HepG2 (cell line): Measurements from ENCODE around the gene IGSF21. TPM values are rescaled to one million over a fixed set of nuclear protein-coding genes. Genes with fewer than 3 reads are reported as not detected.

ENCODE experiments used
- ATAC-seq: fragments of 200-7000 bp; cut with Tn5 transposase; 3 replicates; pipeline ENCODE4 v1.9.1; 2020; ENCODE audit warnings: mild to moderate bottlenecking, moderate library complexity
- BruUV-seq: library from RNA; stranded (reverse); fragments of 400-500 nt; replicated peaks from 2 replicates; lab custom pipeline; 2021; lab: Mats Ljungman, UMichigan
- CTCF ChIA-PET: fragments of 300-600 bp; formaldehyde crosslinking; extraction: SDS; loops from one replicate; lab custom pipeline; 2021; ENCODE audit warnings: low total read pairs, inconsistent platforms, low intra/inter-chr PET ratio; lab: Yijun Ruan, JAX
- POLR2A ChIA-PET: fragments of 350-600 bp; sonication (Branson Sonifier 250); formaldehyde crosslinking; loops from one replicate; lab custom pipeline; 2020; ENCODE audit warnings: antibody characterized with exemption, inconsistent platforms; lab: Yijun Ruan, JAX
- DNase-seq: peaks from one replicate; pipeline ENCODE4 v3.0.0-alpha.2; 2015; ENCODE audit warnings: low spot score
- FAIRE-seq: peaks from 3 replicates; lab custom pipeline; 2011; peaks lifted over from hg19 to GRCh38; lab: Jason Lieb, UNC
- H2AFZ ChIP-seq: one replicate; pipeline ENCODE4 v1.6.1; 2011; ENCODE audit warnings: low read length, inconsistent platforms
- H3K27ac ChIP-seq: fragments of 300-600 bp; 3 replicates; pipeline ENCODE4 v1.8.0; 2011; ENCODE audit warnings: mixed run types, mild to moderate bottlenecking, mixed read lengths, low read length, inconsistent platforms; ENCODE audit not compliant: insufficient read depth; ENCODE audit errors: extremely low read length
- H3K27me3 ChIP-seq, 2 experiments: fragments of 200-600 bp in 1 of 2; 2 replicates in 1 of 2; 3 replicates in 1 of 2; pipeline versions ENCODE4 v1.6.0 to v1.8.0; 2011; ENCODE audit warnings: low read length in 2 of 2, mild to moderate bottlenecking in 2 of 2, moderate library complexity in 2 of 2, inconsistent platforms in 1 of 2; ENCODE audit not compliant: insufficient read depth in 2 of 2, control insufficient read depth in 1 of 2
- H3K36me3 ChIP-seq, 2 experiments: fragments of 200-600 bp in 1 of 2; replicated peaks in 1 of 2; 2 replicates in 1 of 2; 3 replicates in 1 of 2; pipeline versions ENCODE4 v1.5.1 to v1.8.0; 2011; ENCODE audit warnings: low read length in 2 of 2, inconsistent platforms in 1 of 2; ENCODE audit not compliant: insufficient read depth in 2 of 2, control insufficient read depth in 1 of 2
- H3K4me1 ChIP-seq: 2 replicates; pipeline ENCODE4 v1.5.1; 2012; ENCODE audit warnings: low read length, inconsistent platforms; ENCODE audit not compliant: insufficient read depth
- H3K4me2 ChIP-seq: 2 replicates; pipeline ENCODE4 v1.6.0; 2011; ENCODE audit warnings: low read depth, low read length, inconsistent platforms
- H3K4me3 ChIP-seq, 3 experiments: fragments of 200-600 bp in 1 of 3; sonication (generic), shearing (Covaris generic) in 1 of 3; replicated peaks in 1 of 3; 2 replicates each; pipeline ENCODE4 v1.5.1; 2011 to 2016; ENCODE audit warnings: low read length in 3 of 3, inconsistent platforms in 2 of 3, low read depth in 2 of 3, mild to moderate bottlenecking in 2 of 3, control low read depth in 1 of 3, mixed read lengths in 1 of 3; ENCODE audit not compliant: insufficient read depth in 1 of 3
- H3K79me2 ChIP-seq: one replicate; pipeline ENCODE4 v1.6.1; 2011; ENCODE audit warnings: low read length, inconsistent platforms; ENCODE audit not compliant: insufficient read depth
- H3K9ac ChIP-seq: 2 replicates; pipeline ENCODE4 v1.6.0; 2011; ENCODE audit warnings: mild to moderate bottlenecking, low read depth, low read length, inconsistent platforms; ENCODE audit not compliant: insufficient read depth
- H3K9me3 ChIP-seq: 2 replicates; pipeline ENCODE4 v1.5.1; 2012; ENCODE audit warnings: mild to moderate bottlenecking, low read length
- H4K20me1 ChIP-seq: 2 replicates; pipeline ENCODE4 v1.6.0; 2011; ENCODE audit warnings: inconsistent platforms, mild to moderate bottlenecking, low read length, moderate library complexity; ENCODE audit not compliant: insufficient read depth
- E2F5 ChIP-seq: sonication (generic); formaldehyde crosslinking; conservative IDR thresholded peaks from 2 replicates; pipeline ENCODE4 v1.4.0; 2020; ENCODE audit warnings: missing genetic modification reagents
- EZH2 ChIP-seq: conservative IDR thresholded peaks from 2 replicates; pipeline ENCODE4 v1.6.1; 2012; ENCODE audit warnings: mild to moderate bottlenecking, low read depth, low read length, moderate library complexity
- KDM5A ChIP-seq: fragments of 200-600 bp; sonication (generic); IDR thresholded peaks from 2 replicates; pipeline ENCODE4 v1.7.0; 2018; ENCODE audit warnings: antibody characterized with exemption, mild to moderate bottlenecking, low read length, borderline replicate concordance
- ONECUT2 ChIP-seq: sonication (generic); formaldehyde crosslinking; IDR thresholded peaks from 2 replicates; pipeline ENCODE4 v1.4.0; 2020; ENCODE audit warnings: missing genetic modification reagents
- REPIN1 ChIP-seq: sonication (generic); formaldehyde crosslinking; IDR thresholded peaks from 2 replicates; pipeline ENCODE4 v1.8.0; 2022; ENCODE audit warnings: missing genetic modification reagents, low read depth, mild to moderate bottlenecking, borderline replicate concordance
- TBX3 ChIP-seq: fragments of 450-650 bp; IDR thresholded peaks from 2 replicates; pipeline ENCODE4 v1.6.1; 2017; ENCODE audit warnings: antibody characterized with exemption, mild to moderate bottlenecking, inconsistent platforms, borderline replicate concordance
- TSC22D2 ChIP-seq: sonication (generic); formaldehyde crosslinking; IDR thresholded peaks from 2 replicates; pipeline ENCODE4 v1.5.1; 2020; ENCODE audit warnings: missing genetic modification reagents, mild to moderate bottlenecking, borderline replicate concordance
- ZBTB10 ChIP-seq: sonication (generic); formaldehyde crosslinking; IDR thresholded peaks from 2 replicates; pipeline ENCODE4 v1.4.0; 2020; ENCODE audit warnings: missing genetic modification reagents, borderline replicate concordance
- ZNF12 ChIP-seq: sonication (generic); formaldehyde crosslinking; IDR thresholded peaks from 2 replicates; pipeline ENCODE4 v1.5.0; 2020; ENCODE audit warnings: missing genetic modification reagents
- ZNF441 ChIP-seq: sonication (generic); formaldehyde crosslinking; IDR thresholded peaks from 2 replicates; pipeline ENCODE4 v1.7.0; 2021; ENCODE audit warnings: missing genetic modification reagents, borderline replicate concordance
- ZNF512 ChIP-seq: sonication (generic); formaldehyde crosslinking; IDR thresholded peaks from 2 replicates; pipeline ENCODE4 v1.4.0; 2020; ENCODE audit warnings: mild to moderate bottlenecking, missing genetic modification reagents
- ZNF644 ChIP-seq: IDR thresholded peaks from 2 replicates; pipeline ENCODE4 v1.6.1; 2016; ENCODE audit warnings: low read depth
- ZNF776 ChIP-seq: sonication (generic); formaldehyde crosslinking; IDR thresholded peaks from 2 replicates; pipeline ENCODE4 v1.4.0; 2020; ENCODE audit warnings: mild to moderate bottlenecking, missing genetic modification reagents
- WGBS: methylation state at CpG from one replicate; pipeline ENCODE4 v1.1.6; 2017; ENCODE audit warnings: low lambda C conversion rate; 5-methylcytosine and 5-hydroxymethylcytosine counted together
- in situ Hi-C: cut with HindIII; loops from 2 replicates; pipeline ENCODE4 v1.10.0; 2017; ENCODE audit warnings: low pct_unique_long_range_greater_than_20kb; ENCODE audit not compliant: extremely low pct_ligation_motif_present
- intact Hi-C: fragments of 100-400 bp; cut with micrococcal nuclease; formaldehyde crosslinking; loops from one replicate; pipeline ENCODE4 v1.10.0; 2022; ENCODE audit not compliant: unreplicated experiment
- polyA plus RNA-seq, 8 experiments: library from polyadenylated mRNA; depleted of rRNA in 3 of 8; stranded (reverse) in 7 of 8; unstranded in 1 of 8; fragments of >200 nt; fragmentation: Illumina TruSeq in 4 of 8; extraction: Trizol in 4 of 8; gene quantifications; 2 replicates each; pipeline versions ENCODE4 v1.2.1 to v1.2.3, GENCODE V29; 2011 to 2016; ENCODE audit warnings: low read depth in 4 of 8, missing spikeins in 1 of 8, mixed read lengths in 1 of 8; ENCODE audit not compliant: insufficient read depth in 1 of 8
- total RNA-seq, 5 experiments: library from RNA; depleted of rRNA; stranded (reverse); fragments of >200 nt; fragmentation: Illumina TruSeq; extraction: Trizol; gene quantifications; 2 replicates each; pipeline ENCODE4 v1.2.3, GENCODE V29; 2016; ENCODE audit warnings: low read depth in 1 of 5

IGSF21 gene
- total and polyA plus RNA-seq, 2 of the 13 experiments (the other 11 are each of a cell fraction or from before 2014, with no cell fraction given), result not detected

GRCh38 chr1:18190598-18190997 lies 83.0 kb downstream of the IGSF21 start:
- H3K9me3 ChIP-seq, result no peaks in the 10 kb centered on the region
- no peak overlapping the region for H3K4me3 ChIP-seq
- FAIRE-seq (no peak), DNase-seq (no peak), ATAC-seq (no peak)
- no peak overlapping the region for H3K4me2 ChIP-seq
- no peak overlapping the region for H3K27ac ChIP-seq
- H3K27me3 ChIP-seq, result peaks cover 1 to 39% of the 10 kb centered on the region in 2 experiments; a peak in 3 of 5 replicates
- intact Hi-C loops (no loop called here), in situ Hi-C loops (no loop called here)
- TF ChIP-seq ZNF512 (no peak), ZBTB10 (CRISPR knock-in tag) (no peak), TBX3 (no peak), ZNF12 (CRISPR knock-in tag) (no peak), ONECUT2 (CRISPR knock-in tag) (no peak), ZNF776 (CRISPR knock-in tag) (no peak), REPIN1 (CRISPR knock-in tag) (no peak), ZNF644 (CRISPR knock-in tag) (no peak), ZNF441 (CRISPR knock-in tag) (no peak), E2F5 (no peak), EZH2 (no peak), TSC22D2 (CRISPR knock-in tag) (no peak), KDM5A (no peak)
- POLR2A ChIA-PET, result no interaction called here
- H3K79me2 ChIP-seq, result no peaks in the 10 kb centered on the region
- CTCF ChIA-PET, result no interaction called here
- H2AFZ ChIP-seq, result no peak overlapping the region
- WGBS, result 17% methylated on average over 3 of the region's 7 CpGs
- H4K20me1 ChIP-seq, result no peaks in the 10 kb centered on the region
- H3K36me3 ChIP-seq, result no peaks in the 10 kb centered on the region
- H3K4me1 ChIP-seq, result no peaks in the 10 kb centered on the region
- BruUV-seq, result no TSS peak
- no peak overlapping the region for H3K9ac ChIP-seq
